BLaER1 (cell line): ENCODE data around the gene SLC22A24.

Source experiments
- H3K27ac ChIP-seq: shearing (Covaris generic); formaldehyde crosslinking; 2 replicates; pipeline ENCODE4 v1.8.1; 2022
- H3K27me3 ChIP-seq: shearing (Covaris generic); formaldehyde crosslinking; 2 replicates; pipeline ENCODE4 v1.8.1; 2022
- H3K36me3 ChIP-seq: shearing (Covaris generic); formaldehyde crosslinking; 2 replicates; pipeline ENCODE4 v1.8.1; 2022
- H3K4me1 ChIP-seq: shearing (Covaris generic); formaldehyde crosslinking; 2 replicates; pipeline ENCODE4 v1.8.1; 2022
- H3K4me2 ChIP-seq: shearing (Covaris generic); formaldehyde crosslinking; 2 replicates; pipeline ENCODE4 v1.8.1; 2022
- H3K4me3 ChIP-seq: shearing (Covaris generic); formaldehyde crosslinking; 2 replicates; pipeline ENCODE4 v1.8.1; 2022
- H3K9ac ChIP-seq: shearing (Covaris generic); formaldehyde crosslinking; 2 replicates; pipeline ENCODE4 v1.8.1; 2022
- H3K9me3 ChIP-seq: shearing (Covaris generic); formaldehyde crosslinking; 2 replicates; pipeline ENCODE4 v1.8.1; 2022
- H4K20me1 ChIP-seq: shearing (Covaris generic); formaldehyde crosslinking; 2 replicates; pipeline ENCODE4 v1.8.1; 2022
- Cebpa-rat ChIP-seq: shearing (Covaris generic); IDR thresholded peaks from 2 replicates; pipeline ENCODE4 v1.8.1; 2022

The SLC22A24 gene, protein sequence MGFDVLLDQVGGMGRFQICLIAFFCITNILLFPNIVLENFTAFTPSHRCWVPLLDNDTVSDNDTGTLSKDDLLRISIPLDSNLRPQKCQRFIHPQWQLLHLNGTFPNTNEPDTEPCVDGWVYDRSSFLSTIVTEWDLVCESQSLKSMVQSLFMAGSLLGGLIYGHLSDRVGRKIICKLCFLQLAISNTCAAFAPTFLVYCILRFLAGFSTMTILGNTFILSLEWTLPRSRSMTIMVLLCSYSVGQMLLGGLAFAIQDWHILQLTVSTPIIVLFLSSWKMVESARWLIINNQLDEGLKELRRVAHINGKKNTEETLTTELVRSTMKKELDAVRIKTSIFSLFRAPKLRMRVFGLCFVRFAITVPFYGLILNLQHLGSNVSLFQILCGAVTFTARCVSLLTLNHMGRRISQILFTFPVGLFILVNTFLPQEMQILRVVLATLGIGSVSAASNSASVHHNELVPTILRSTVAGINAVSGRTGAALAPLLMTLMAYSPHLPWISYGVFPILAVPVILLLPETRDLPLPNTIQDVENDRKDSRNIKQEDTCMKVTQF

DNA sequence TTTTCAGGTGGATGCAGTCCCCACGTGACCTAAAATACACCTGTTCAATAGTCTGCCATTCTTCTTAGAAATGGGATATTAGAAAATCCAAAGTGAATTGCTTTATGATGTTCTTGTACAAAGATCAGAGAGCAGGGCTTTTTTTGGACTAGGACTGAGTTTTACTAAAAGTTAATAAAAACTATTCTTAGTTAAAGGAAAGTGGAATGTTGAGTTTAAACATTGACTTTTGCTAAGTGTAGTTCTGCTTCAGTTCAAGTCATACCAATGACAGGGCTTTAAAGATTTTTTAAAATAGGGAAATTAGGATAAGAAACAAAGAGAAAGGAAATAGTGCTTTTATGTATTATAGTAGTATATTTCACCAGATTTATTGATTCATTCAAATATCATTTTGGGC, at the start of gene SLC22A24:
Gene SLC22A24 (minus strand): TSS at position 101 of the 400 bp plus-strand sequence. CDS start 442 bp downstream, outside the sequence.
- no peaks in the 10 kb centered on the region for H3K27me3 ChIP-seq
- no peaks in the 10 kb centered on the region for H3K4me1 ChIP-seq
- H3K9ac ChIP-seq, result no peak within 1 kb of the TSS
- H3K36me3 ChIP-seq, result no peaks in the 10 kb centered on the region
- no peaks in the 10 kb centered on the region for H4K20me1 ChIP-seq
- TF ChIP-seq Cebpa-rat, result no peak
- no peak within 1 kb of the TSS for H3K4me3 ChIP-seq
- no peaks in the 10 kb centered on the region for H3K9me3 ChIP-seq
- no peak within 1 kb of the TSS for H3K27ac ChIP-seq
- no peak within 1 kb of the TSS for H3K4me2 ChIP-seq

DNA sequence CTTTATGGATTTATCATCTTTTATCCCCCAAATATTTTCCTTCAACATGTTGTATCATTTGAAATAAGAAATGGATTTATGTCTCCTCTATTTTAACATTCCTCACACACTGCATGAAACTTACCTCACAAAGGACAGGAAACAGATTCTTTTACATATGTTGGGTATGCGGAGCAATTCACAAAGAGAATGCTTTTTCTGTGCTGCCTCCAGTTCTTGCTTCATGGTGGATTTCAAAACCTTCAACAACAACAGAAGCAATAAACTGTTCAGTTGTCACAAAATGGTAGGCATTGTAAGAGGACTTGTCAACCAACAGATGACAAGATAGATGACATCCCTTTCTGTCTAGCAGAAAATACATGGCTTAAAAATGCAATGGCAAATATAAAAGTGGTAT, 36.5 kb upstream of the SLC22A24 start:
- no peaks in the 10 kb centered on the region for H3K4me1 ChIP-seq
- no peaks in the 10 kb centered on the region for H3K36me3 ChIP-seq
- H3K4me2 ChIP-seq, result no peak overlapping the region
- peaks cover 3% of the 10 kb centered on the region; the same call in 1 of the 2 replicates for H3K9me3 ChIP-seq
- TF ChIP-seq Cebpa-rat, result no peak
- no peak overlapping the region for H3K27ac ChIP-seq
- no peaks in the 10 kb centered on the region for H3K27me3 ChIP-seq
- no peaks in the 10 kb centered on the region for H4K20me1 ChIP-seq
- no peak overlapping the region for H3K9ac ChIP-seq
- no peak overlapping the region for H3K4me3 ChIP-seq

DNA sequence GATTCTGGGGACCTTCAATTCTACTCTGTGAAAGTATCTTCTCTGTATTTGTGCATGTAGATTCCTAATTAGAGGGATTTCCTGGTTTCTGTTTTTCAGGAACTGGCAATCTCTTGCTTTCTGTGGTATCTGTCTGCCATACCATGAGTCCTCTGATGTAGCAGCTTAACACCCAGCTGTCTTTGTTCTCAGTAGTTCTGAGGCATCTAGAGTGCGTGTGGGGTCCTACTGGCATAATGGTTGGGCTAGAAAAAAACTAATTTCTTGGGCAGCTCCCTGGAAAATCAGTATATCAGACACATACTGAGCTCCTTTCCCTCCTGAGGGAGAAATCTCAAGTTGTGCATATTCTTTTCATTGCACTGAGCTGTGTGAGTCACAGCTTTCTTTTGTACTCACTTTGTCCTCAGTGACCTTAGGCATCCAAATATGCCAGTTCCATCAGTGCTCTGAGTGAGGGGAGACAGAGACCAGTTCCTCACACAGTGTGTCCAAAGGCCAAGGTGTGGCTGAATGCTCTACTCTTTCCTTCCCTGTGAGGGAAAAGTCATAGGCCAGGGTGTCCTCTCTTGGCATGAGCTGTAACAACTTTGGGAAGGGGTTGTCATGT, 35.5 kb upstream of the SLC22A24 start:
- Histone ChIP-seq H3K4me2 (no peak overlapping the region), H3K27me3 (no peaks in the 10 kb centered on the region)

DNA sequence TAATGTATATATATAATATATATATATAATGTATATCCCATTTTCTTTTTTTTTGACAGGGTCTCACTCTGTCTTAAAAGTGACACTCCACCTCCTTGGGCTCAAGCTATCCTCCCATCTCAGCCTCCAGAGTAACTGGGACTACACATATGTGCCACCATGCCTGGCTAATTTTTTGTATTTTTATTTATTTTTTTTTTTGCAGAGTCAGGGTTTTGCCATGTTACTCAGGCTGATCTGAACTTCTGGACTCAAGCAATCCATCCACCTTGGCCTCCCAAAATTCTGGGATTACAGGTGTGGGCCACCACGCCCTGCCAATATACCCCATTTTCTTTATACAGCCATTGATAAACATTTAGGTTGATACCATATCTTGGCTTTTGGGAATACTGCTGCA, 33.9 kb upstream of the SLC22A24 start:
- Histone ChIP-seq H3K27me3 (no peaks in the 10 kb centered on the region), H3K9me3 (peaks cover 3% of the 10 kb centered on the region; the same call in 1 of the 2 replicates), H3K4me2 (no peak overlapping the region), H3K9ac (no peak overlapping the region), H3K4me3 (no peak overlapping the region), H3K27ac (no peak overlapping the region), H3K4me1 (no peaks in the 10 kb centered on the region), H4K20me1 (no peaks in the 10 kb centered on the region), H3K36me3 (no peaks in the 10 kb centered on the region)
- no peak for TF ChIP-seq Cebpa-rat

More for the DNA sequence above, 35.5 kb upstream of the SLC22A24 start:
- Histone ChIP-seq H3K9ac (no peak overlapping the region), H3K4me3 (no peak overlapping the region), H4K20me1 (no peaks in the 10 kb centered on the region), H3K27ac (no peak overlapping the region), H3K36me3 (no peaks in the 10 kb centered on the region), H3K4me1 (no peaks in the 10 kb centered on the region), H3K9me3 (peaks cover 3% of the 10 kb centered on the region; the same call in 1 of the 2 replicates)
- no peak for TF ChIP-seq Cebpa-rat

DNA sequence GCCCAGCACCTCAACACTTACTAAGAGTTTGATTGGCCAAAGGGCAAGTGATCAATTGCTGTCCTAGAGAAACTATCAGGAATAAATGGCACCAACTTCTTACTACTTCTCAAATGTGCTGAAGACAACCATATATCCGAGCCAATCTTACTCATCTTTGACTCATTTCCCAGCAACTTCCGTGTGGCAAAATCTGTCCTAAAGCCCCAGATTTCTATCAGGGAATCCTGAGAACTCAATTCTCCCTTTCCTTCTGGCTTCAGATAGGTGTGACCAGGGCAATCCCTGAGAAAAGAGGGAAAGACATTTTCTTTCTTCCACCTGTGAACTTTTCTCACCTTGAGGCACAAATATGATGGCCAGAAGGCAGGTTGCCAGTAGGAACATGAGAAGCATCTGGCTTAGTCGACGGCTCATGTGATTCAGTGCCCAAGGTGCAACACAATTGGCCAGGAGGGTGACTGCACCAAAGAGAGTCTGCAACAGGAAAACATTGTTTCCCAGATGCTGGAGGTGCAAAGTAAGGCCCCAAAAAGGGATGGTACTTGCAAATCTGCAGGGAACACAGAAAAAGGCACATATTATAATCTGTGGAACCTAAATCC, 21.8 kb upstream of the SLC22A24 start:
- Histone ChIP-seq H3K27me3 (no peaks in the 10 kb centered on the region), H3K4me2 (no peak overlapping the region), H3K27ac (no peak overlapping the region), H3K36me3 (no peaks in the 10 kb centered on the region), H3K9me3 (no peaks in the 10 kb centered on the region), H3K4me1 (no peaks in the 10 kb centered on the region), H3K9ac (no peak overlapping the region), H4K20me1 (no peaks in the 10 kb centered on the region), H3K4me3 (no peak overlapping the region)
- no peak for TF ChIP-seq Cebpa-rat

DNA sequence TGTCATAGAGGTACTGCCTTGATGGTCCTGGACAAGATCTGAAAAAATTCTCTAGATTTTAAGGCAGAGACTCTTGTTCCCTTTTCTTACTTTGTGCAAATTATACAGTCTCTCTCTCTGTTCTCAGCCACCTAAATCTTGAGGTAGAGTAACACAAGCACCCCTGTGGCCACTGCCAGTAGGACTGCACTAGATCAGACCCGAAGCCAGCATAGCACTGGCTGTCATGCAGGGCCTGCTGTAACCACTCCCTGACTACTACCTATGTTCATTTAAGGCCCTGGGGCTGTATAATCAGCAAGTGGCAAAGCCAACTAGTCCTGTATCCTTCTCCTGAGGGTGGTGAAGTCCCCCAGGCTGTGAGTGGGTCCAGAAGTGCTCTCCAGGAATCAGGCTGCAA, 11.8 kb upstream of the SLC22A24 start:
- H3K4me2 ChIP-seq, result no peak overlapping the region

DNA sequence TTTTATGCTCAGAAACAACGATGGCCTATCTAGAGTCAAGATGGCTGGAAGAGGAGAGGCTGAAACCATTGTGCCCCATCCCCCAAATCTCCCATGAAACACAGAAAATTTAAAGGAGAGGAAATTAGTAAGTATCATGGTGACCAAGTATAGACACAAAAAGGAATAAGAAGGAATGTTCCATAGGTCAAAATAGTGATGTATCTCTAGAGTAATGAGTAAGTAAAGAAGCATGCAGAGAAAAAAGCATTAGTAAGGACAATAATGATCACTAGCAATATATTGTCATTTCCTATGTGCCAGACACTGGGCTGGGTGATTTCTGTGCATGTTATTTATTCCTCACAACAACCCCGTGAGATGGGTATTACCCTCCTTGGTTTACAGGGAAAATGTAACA, 2.6 kb upstream of the SLC22A24 start:
- H3K4me1 ChIP-seq, result no peaks in the 10 kb centered on the region

More for the DNA sequence above, 11.8 kb upstream of the SLC22A24 start:
- Histone ChIP-seq H3K36me3 (no peaks in the 10 kb centered on the region), H3K4me3 (no peak overlapping the region), H3K27me3 (no peaks in the 10 kb centered on the region), H3K9me3 (peaks cover 7% of the 10 kb centered on the region), H3K27ac (no peak overlapping the region), H4K20me1 (no peaks in the 10 kb centered on the region), H3K4me1 (no peaks in the 10 kb centered on the region), H3K9ac (no peak overlapping the region)
- TF ChIP-seq Cebpa-rat, result no peak

DNA sequence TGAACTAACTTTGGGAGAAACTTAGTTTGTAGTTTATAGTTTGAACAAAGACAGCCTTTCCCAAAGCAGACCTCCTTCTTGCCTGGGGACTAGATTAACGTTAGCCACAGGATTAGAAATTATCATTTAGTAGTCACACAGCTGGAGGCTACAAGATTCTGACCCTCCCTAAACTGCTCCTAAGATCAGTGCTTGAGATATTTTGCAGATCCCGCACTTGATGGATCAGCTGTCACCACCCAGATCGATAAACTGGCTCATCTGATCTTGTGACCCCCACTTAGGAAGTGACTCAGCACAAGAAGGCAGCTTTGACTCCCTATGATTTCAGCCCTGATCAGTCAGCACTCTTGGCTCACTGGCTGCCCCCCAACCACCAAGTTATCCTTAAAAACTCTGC, 1.6 kb downstream of the SLC22A24 start:
- no peaks in the 10 kb centered on the region for H3K27me3 ChIP-seq
- no peaks in the 10 kb centered on the region for H3K9me3 ChIP-seq
- no peak overlapping the region for H3K4me2 ChIP-seq
- no peak overlapping the region for H3K9ac ChIP-seq
- H4K20me1 ChIP-seq, result no peaks in the 10 kb centered on the region
- no peaks in the 10 kb centered on the region for H3K4me1 ChIP-seq
- no peak overlapping the region for H3K4me3 ChIP-seq
- H3K36me3 ChIP-seq, result no peaks in the 10 kb centered on the region
- H3K27ac ChIP-seq, result no peak overlapping the region
- TF ChIP-seq Cebpa-rat, result no peak

More for the DNA sequence above, 2.6 kb upstream of the SLC22A24 start:
- H3K9ac ChIP-seq, result no peak overlapping the region
- H4K20me1 ChIP-seq, result no peaks in the 10 kb centered on the region
- no peak for TF ChIP-seq Cebpa-rat
- no peak overlapping the region for H3K4me3 ChIP-seq
- H3K36me3 ChIP-seq, result no peaks in the 10 kb centered on the region
- no peak overlapping the region for H3K27ac ChIP-seq
- no peaks in the 10 kb centered on the region for H3K27me3 ChIP-seq
- no peak overlapping the region for H3K4me2 ChIP-seq
- no peaks in the 10 kb centered on the region for H3K9me3 ChIP-seq

DNA sequence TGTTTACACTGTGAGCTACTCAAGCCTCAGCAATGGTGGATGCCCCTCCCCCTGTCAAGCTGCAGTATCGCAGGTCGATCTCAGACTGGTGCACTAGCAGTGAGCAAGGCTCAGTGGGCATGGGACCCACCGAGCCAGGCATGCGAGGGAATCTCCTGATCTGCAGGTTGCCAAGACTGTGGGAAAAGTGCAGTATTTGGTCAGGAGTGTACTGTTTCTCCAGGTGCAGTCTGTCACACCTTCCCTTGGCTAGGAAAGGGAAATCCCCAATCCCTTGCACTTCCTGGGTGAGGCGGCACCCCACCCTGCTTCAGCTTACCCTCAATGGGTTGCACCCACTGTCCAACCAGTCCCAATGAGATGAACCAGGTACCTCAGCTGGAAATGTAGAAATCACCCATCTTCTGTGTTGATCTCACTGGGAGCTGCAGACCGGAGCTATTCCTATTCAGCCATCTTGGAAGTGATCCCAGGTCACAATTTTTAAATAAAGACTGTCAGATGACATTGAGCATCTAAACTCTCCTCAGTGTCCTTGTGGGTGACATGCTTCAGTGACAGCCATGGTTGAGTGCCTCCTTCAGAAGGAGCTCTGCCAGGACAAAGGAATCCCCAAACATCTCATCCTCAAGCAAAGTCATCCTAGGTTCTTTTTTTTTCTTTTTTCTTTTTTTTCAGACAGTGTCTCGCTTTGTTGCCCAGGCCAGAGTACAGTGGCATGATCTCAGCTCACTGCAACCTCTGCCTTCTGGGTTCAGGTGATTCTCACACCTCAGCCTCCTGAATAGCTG, 10.8 kb downstream of the SLC22A24 start:
- no peaks in the 10 kb centered on the region for H3K27me3 ChIP-seq
- no peak for TF ChIP-seq Cebpa-rat
- peak overlapping the region; percentile 13; the same call in 1 of the 2 replicates for H3K4me2 ChIP-seq
- no peaks in the 10 kb centered on the region for H4K20me1 ChIP-seq
- H3K4me1 ChIP-seq, result peaks cover 10% of the 10 kb centered on the region
- H3K4me3 ChIP-seq, result no peak overlapping the region
- H3K9me3 ChIP-seq, result peaks cover 14% of the 10 kb centered on the region; the same call in 1 of the 2 replicates
- no peaks in the 10 kb centered on the region for H3K36me3 ChIP-seq
- H3K27ac ChIP-seq, result no peak overlapping the region
- H3K9ac ChIP-seq, result no peak overlapping the region
